ENCODE data around the gene EIF2S3. TPM values are rescaled to one million over a fixed set of nuclear protein-coding genes. Genes with fewer than 3 reads are reported as not detected.

EIF2S3 gene
- total and polyA plus RNA-seq, 2 of the 8 experiments (the other 6 are each of a cell fraction or from before 2014, with no cell fraction given), result 65.5 to 259 TPM

GRCh38 chrX:24026432-24026831, 28.3 kb upstream of the EIF2S3 start:
- Histone ChIP-seq H4K8ac (ENCODE audit: extremely low read depth, insufficient read depth, low read length) (no peak overlapping the region), H3K56ac (replicated peaks; ENCODE audit: insufficient read length, low read depth, low read length) (no peak overlapping the region), H3K23ac (ENCODE audit: insufficient read length) (no peak overlapping the region), H2BK15ac (ENCODE audit: low read length) (no peak overlapping the region), H3K18ac (ENCODE audit: extremely low read depth, low read length) (no peak overlapping the region), H3K9me3 (ENCODE audit: insufficient read depth in 2 of 2, low read depth in 1 of 2, low read length in 1 of 2) (no peaks in the 10 kb centered on the region), H2AFZ (ENCODE audit: low read length) (peak overlapping the region; percentile 85; the same call in 1 of the 2 replicates), H3K27me3 (replicated peaks in 1 of 4; ENCODE audit: control insufficient read depth in 3 of 4, extremely low read depth in 1 of 4, insufficient read depth in 3 of 4, low read length in 3 of 4) (peaks cover 0 to 3% (median 0%) of the 10 kb centered on the region in 4 experiments; a peak in 2 of 7 replicates), H3K4me3 (ENCODE audit: extremely low read depth in 1 of 4, insufficient read depth in 2 of 4, low read depth in 3 of 4, low read length in 4 of 4) (peak overlapping the region in 3 of 4 experiments; percentile 56 to 97 (median 85); a peak in 5 of 8 replicates), H2BK20ac (ENCODE audit: low read length) (no peak overlapping the region), H4K5ac (ENCODE audit: insufficient read length, low read depth, low read length) (no peak overlapping the region), H4K91ac (replicated peaks; ENCODE audit: insufficient read length, low read length) (no peak overlapping the region), H3K4me2 (ENCODE audit: insufficient read depth in 1 of 2, low read depth in 2 of 2, low read length in 2 of 2) (peak overlapping the region; percentile 78 to 88), H2BK5ac (ENCODE audit: low read depth, low read length) (no peak overlapping the region), H3K4me1 (replicated peaks in 1 of 4; ENCODE audit: control insufficient read depth in 3 of 4, insufficient read depth in 4 of 4, low read length in 3 of 4) (peaks cover 0 to 7% (median 0%) of the 10 kb centered on the region in 4 experiments; a peak in 1 of 7 replicates), H3K79me1 (ENCODE audit: low read depth, low read length) (no peaks in the 10 kb centered on the region), H2BK120ac (replicated peaks; ENCODE audit: low read depth, low read length) (no peak overlapping the region), H2AK5ac (ENCODE audit: low read depth, low read length) (no peak overlapping the region), H3K79me2 (ENCODE audit: control insufficient read depth in 1 of 2, insufficient read depth in 2 of 2, low read length in 2 of 2) (peaks cover 0 to 26% of the 10 kb centered on the region in 2 experiments; a peak in 2 of 4 replicates), H3K27ac (ENCODE audit: low read depth, low read length) (no peak overlapping the region), H3K14ac (ENCODE audit: insufficient read length) (no peak overlapping the region), H3K4ac (replicated peaks; ENCODE audit: insufficient read length, low read depth, low read length) (no peak overlapping the region), H2BK12ac (ENCODE audit: low read depth, low read length) (no peak overlapping the region), H3K23me2 (ENCODE audit: low read depth, low read length) (0 out of 2 replicates have a peak, but pooled peaks cover 3% of the 10 kb centered on the region), H3K9ac (replicated peaks in 1 of 4; ENCODE audit: extremely low read depth in 1 of 4, low read depth in 3 of 4, low read length in 3 of 4) (peak overlapping the region in 2 of 4 experiments; percentile 47 to 60; a peak in 3 of 7 replicates), H4K20me1 (replicated peaks in 1 of 2; ENCODE audit: control insufficient read depth in 1 of 2, insufficient read depth in 2 of 2, low read length in 2 of 2) (no peaks in the 10 kb centered on the region), H3K36me3 (ENCODE audit: control insufficient read depth in 2 of 4, insufficient read depth in 4 of 4, low read length in 3 of 4) (no peaks in the 10 kb centered on the region)
- WGBS, 2 experiments (ENCODE audit: extremely low coverage in 1 of 2, insufficient coverage in 1 of 2, insufficient read length in 1 of 2, insufficient replicate concordance in 2 of 2, low coverage in 1 of 2, low lambda C conversion rate in 2 of 2, missing lambda C conversion rate in 1 of 2), result 24% methylated on average over 13 of the region's 13 CpGs; no CpG with 5 or more reads in 1 of the 2 experiments
- DNase-seq (ENCODE audit: low read depth in 1 of 2, low spot score in 2 of 2), result no peak
- FAIRE-seq, result no peak
- CTCF ChIA-PET (ENCODE audit: partially characterized antibody), result interaction anchor here (1.3 to 3.3 kb wide), 2 partner anchors 28 to 117 kb away, joined by 4 to 23 read pairs; partner anchors contain the start of gene EIF2S3
- POLR2A ChIA-PET (ENCODE audit: partially characterized antibody), result interaction anchor here (0.5 to 4.6 kb wide), 5 partner anchors 29 to 283 kb away, joined by 3 to 37 read pairs (median 3); partner anchors contain the start of genes ACOT9 and EIF2S3
- TF ChIP-seq HDAC6 (IDR thresholded peaks at IDR 0.05; ENCODE audit: low read depth, low read length), result no peak
- TF ChIP-seq YY1 (IDR thresholded peaks at IDR 0.05; ENCODE audit: low read depth, low read length), result peak; percentile 63; the same call in 1 of the 2 replicates

Data from H1 (cell line).